Spinal cord (tissue), 10 donors: Measurements from ENCODE around the gene UTP3. TPM values are rescaled to one million over a fixed set of nuclear protein-coding genes. Genes with fewer than 3 reads are reported as not detected.
"Not testable (repeated sequence)": the region's sequence is repeated elsewhere in the genome, so short reads cannot be mapped to it uniquely, and the experiment has no call there.

Source experiments
- DNase-seq, 6 donors: peaks; one replicate each; pipeline versions ENCODE4 v3.0.0 to v3.0.0-alpha.2; 2013 to 2015; ENCODE audit warnings: low spot score in 6 of 6, low read depth in 4 of 6
- H3K27ac ChIP-seq: one replicate; pipeline ENCODE4 v1.5.1; 2013; ENCODE audit warnings: low read depth, low read length, control low read depth
- H3K27me3 ChIP-seq: one replicate; pipeline ENCODE4 v1.6.1; 2013; ENCODE audit warnings: low read length; ENCODE audit not compliant: control insufficient read depth, insufficient read depth
- H3K36me3 ChIP-seq: one replicate; pipeline ENCODE4 v1.6.1; 2013; ENCODE audit warnings: low read length; ENCODE audit not compliant: control insufficient read depth, insufficient read depth
- H3K4me1 ChIP-seq: one replicate; pipeline ENCODE4 v1.6.1; 2013; ENCODE audit warnings: low read length; ENCODE audit not compliant: control insufficient read depth, insufficient read depth
- H3K4me3 ChIP-seq: one replicate; pipeline ENCODE4 v1.5.1; 2013; ENCODE audit warnings: low read depth, low read length, control low read depth
- H3K9me3 ChIP-seq: one replicate; pipeline ENCODE4 v1.6.1; 2013; ENCODE audit warnings: low read length; ENCODE audit not compliant: control insufficient read depth, insufficient read depth
- WGBS: methylation state at CpG from one replicate; pipeline ENCODE4 v1.1.5; 2013; ENCODE audit warnings: missing lambda C conversion rate; ENCODE audit not compliant: insufficient coverage; 5-methylcytosine and 5-hydroxymethylcytosine counted together
- long read RNA-seq, 4 donors: transcript quantifications; one replicate each; lab custom pipeline, GENCODE V29; 2026
- polyA plus RNA-seq, 2 donors: library from polyadenylated mRNA; unstranded; fragments of 120-200 nt; gene quantifications; one replicate each; pipeline ENCODE4 v1.2.1, GENCODE V29; 2013; ENCODE audit not compliant: insufficient read length in 2 of 2
- total RNA-seq, 2 donors: library from RNA; depleted of rRNA in 1 of 2; stranded (reverse); fragments of 120-200 nt in 1 of 2; fragments of >200 nt in 1 of 2; gene quantifications; one replicate each; pipeline versions ENCODE4 v1.2.3 to v1.2.4, GENCODE V29; 2013 to 2014
- donor health status: healthy.

Gene UTP3, protein sequence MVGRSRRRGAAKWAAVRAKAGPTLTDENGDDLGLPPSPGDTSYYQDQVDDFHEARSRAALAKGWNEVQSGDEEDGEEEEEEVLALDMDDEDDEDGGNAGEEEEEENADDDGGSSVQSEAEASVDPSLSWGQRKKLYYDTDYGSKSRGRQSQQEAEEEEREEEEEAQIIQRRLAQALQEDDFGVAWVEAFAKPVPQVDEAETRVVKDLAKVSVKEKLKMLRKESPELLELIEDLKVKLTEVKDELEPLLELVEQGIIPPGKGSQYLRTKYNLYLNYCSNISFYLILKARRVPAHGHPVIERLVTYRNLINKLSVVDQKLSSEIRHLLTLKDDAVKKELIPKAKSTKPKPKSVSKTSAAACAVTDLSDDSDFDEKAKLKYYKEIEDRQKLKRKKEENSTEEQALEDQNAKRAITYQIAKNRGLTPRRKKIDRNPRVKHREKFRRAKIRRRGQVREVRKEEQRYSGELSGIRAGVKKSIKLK
- total RNA-seq: 10 to 100 TPM; 16.4 to 18.7 TPM
- 10 to 100 TPM; 21.8 to 28.3 TPM for polyA plus RNA-seq
- long read RNA-seq, donor 1, transcript UTP3-201 (1 exons, 2,073 nt): major isoform, 11 of 11 reads
- long read RNA-seq, donor 1, partial matches to known transcripts: 0 of 11 reads
- long read RNA-seq, donor 1, other reads (novel, unspliced or antisense): 0 of 11 reads
- long read RNA-seq, donor 2, transcript UTP3-201 (1 exons, 2,073 nt): major isoform, 15 of 15 reads
- long read RNA-seq, donor 2, partial matches to known transcripts: 0 of 15 reads
- long read RNA-seq, donor 2, other reads (novel, unspliced or antisense): 0 of 15 reads
- long read RNA-seq, donor 3, transcript UTP3-201 (1 exons, 2,073 nt): major isoform, 14 of 14 reads
- long read RNA-seq, donor 3, partial matches to known transcripts: 0 of 14 reads
- long read RNA-seq, donor 3, other reads (novel, unspliced or antisense): 0 of 14 reads
- long read RNA-seq, donor 4, transcript UTP3-201 (1 exons, 2,073 nt): major isoform, 29 of 29 reads
- long read RNA-seq, donor 4, partial matches to known transcripts: 0 of 29 reads
- long read RNA-seq, donor 4, other reads (novel, unspliced or antisense): 0 of 29 reads

DNA sequence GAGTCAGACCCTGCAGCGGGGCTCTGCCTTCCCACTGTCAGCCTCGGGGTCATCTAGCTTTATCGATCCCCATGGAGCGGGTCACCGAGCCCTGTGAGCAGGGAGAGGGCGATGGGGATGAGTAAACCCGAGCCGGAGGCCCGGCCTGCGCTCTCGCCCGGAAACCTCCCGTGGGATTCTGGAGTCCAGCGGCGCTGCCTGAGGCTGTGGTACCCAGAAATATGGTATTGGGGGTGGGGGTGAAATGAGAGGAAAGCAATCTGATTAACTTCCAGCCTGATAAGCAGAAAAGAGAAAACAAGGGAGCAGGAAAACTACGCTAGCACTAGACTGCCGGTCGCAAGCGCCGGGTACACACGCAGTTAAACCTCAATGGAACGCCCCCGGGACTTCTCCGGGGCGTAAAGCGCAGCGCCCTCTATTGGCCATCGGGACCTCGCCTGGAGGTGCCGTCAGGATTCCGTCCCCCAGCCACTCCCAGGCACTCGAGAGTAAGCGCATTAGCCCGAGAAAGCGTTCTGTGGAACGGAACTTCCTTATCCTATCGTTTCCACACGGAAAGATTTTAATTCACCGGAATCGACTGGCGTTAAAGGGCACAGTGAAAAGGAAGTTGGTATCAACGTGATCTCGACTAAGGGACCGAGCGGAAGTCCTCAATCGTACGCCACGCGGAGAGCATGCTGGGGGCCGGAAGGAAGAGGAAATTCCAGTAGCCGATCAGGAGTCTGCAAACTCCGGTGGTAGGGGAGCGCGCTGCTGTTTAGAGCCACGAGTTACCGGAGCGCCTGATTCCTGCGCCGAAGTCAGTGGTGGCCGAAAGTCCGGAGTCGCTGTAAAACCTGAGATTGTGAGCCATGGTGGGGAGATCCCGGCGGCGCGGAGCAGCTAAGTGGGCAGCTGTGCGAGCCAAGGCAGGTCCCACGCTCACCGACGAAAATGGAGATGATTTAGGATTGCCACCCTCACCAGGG, at the start of gene UTP3:
UTP3 (plus strand) TSS at position 712 of the 974 bp plus-strand sequence; CDS start at position 858, 146 bp downstream.
- DNase-seq: peak; percentile 96 to 100 (median 98)
- no peaks in the 10 kb centered on the region for H3K9me3 ChIP-seq
- peak within 1 kb of the TSS; percentile 82 for H3K4me3 ChIP-seq
- no peaks in the 10 kb centered on the region for H3K27me3 ChIP-seq
- H3K36me3 ChIP-seq: no peaks in the 10 kb centered on the region
- peaks cover 17% of the 10 kb centered on the region for H3K4me1 ChIP-seq
- 0% methylated on average over 64 of the region's 70 CpGs for WGBS
- peak within 1 kb of the TSS; percentile 97 for H3K27ac ChIP-seq

- H3K27ac ChIP-seq: no peak overlapping the region
- no peaks in the 10 kb centered on the region for H3K4me1 ChIP-seq
- H3K4me3 ChIP-seq: no peak overlapping the region
- WGBS: no CpG with 5 or more reads among the region's 2 CpGs
- H3K36me3 ChIP-seq: no peaks in the 10 kb centered on the region
- H3K9me3 ChIP-seq: no peaks in the 10 kb centered on the region
- H3K27me3 ChIP-seq: no peaks in the 10 kb centered on the region
- DNase-seq: no peak
These were observed 48.1 kb upstream of the UTP3 start for GRCh38 chr4:70640192-70640591.

GRCh38 chr4:70650741-70651140, 37.6 kb upstream of the UTP3 start:
- DNase-seq, H3K36me3 ChIP-seq, H3K4me1 ChIP-seq, H3K27ac ChIP-seq, H3K27me3 ChIP-seq, H3K4me3 ChIP-seq, H3K9me3 ChIP-seq: not testable (repeated sequence)
- no CpG with 5 or more reads among the region's 4 CpGs for WGBS

DNA sequence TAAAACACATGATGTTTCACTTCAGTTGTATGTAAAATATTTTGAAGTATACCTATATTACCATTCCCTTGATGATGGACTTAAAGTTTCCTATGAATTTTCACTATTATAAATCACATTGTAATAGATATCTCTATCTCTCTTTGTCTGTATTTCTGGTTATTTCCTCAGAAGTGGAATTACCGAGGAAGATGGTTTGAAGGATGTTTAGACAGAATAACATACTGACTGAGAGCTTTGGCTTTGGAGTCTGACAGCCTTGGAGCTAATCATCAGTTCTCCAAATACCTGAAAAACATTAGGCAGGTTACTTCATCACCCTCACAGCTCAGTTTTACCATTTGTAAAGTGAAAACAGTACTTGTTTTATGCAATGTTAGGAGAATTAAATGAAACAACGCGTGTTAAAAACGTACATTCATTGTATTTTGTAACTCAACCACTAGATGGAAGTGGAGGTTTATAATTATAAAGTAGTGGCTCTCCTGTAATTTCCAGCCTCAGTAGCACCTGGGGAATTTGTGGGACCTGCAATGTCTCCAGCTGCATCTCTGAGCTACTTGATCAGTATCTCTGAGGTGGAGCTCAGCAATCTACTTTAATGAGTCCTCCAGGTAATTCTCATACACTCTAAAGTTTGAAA, 36.3 kb upstream of the UTP3 start:
- Histone ChIP-seq H3K4me3 (no peak overlapping the region), H3K9me3 (no peaks in the 10 kb centered on the region), H3K4me1 (no peaks in the 10 kb centered on the region), H3K27ac (no peak overlapping the region), H3K27me3 (no peaks in the 10 kb centered on the region), H3K36me3 (no peaks in the 10 kb centered on the region)
- peak in 5 of 6 donors; percentile 6 to 86 (median 21) for DNase-seq
- WGBS: no CpG with 5 or more reads among the region's 4 CpGs

DNA sequence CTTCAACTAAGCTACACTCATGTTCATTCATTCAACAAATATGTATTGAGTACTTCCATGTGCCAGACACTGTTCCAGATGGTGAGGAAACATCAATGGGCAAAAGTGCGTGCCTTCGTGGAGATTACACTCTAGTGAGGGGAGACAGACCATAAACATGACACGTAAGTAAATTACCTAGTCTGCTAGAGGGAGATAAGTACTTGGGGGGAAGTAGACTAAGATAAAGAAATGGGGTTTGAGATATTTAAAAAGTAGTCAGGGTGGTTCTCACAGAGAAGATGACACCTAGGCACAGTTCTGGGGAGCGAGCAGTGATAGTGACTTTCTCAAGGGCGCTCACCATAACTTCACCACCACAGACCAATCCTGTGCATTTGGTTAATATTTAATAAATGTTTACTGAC, 33.7 kb upstream of the UTP3 start:
- Histone ChIP-seq H3K9me3 (no peaks in the 10 kb centered on the region), H3K27ac (no peak overlapping the region), H3K27me3 (no peaks in the 10 kb centered on the region), H3K4me1 (no peaks in the 10 kb centered on the region), H3K4me3 (no peak overlapping the region), H3K36me3 (no peaks in the 10 kb centered on the region)
- WGBS: 96% methylated on average over 3 of the region's 5 CpGs
- no peak for DNase-seq

DNA sequence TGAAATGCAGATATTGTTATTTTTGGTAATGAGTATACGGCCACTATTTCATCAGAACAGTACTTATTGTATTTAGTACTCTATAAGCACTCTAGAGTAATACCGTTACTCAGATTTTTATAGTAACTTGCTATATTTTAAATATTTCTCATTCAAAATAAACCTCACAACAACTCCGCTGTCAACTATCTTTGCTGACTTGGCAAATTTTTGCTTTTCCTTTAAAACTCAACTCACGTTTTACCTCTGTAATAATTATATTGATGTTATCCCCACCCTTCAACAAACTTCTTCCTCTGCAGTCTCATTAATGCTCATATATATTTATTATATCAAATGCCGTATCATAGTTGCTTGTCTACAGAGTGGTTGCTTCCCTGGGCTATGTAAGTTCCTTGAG, 31.0 kb upstream of the UTP3 start:
- no peaks in the 10 kb centered on the region for H3K36me3 ChIP-seq
- no peak overlapping the region for H3K27ac ChIP-seq
- no peaks in the 10 kb centered on the region for H3K4me1 ChIP-seq
- no peaks in the 10 kb centered on the region for H3K27me3 ChIP-seq
- no peaks in the 10 kb centered on the region for H3K9me3 ChIP-seq
- H3K4me3 ChIP-seq: no peak overlapping the region
- WGBS: no CpG with 5 or more reads among the region's 5 CpGs
- no peak for DNase-seq

GRCh38 chr4:70658418-70658817, 29.9 kb upstream of the UTP3 start:
- Histone ChIP-seq H3K4me3 (no peak overlapping the region), H3K4me1 (no peaks in the 10 kb centered on the region), H3K9me3 (no peaks in the 10 kb centered on the region), H3K27ac (no peak overlapping the region), H3K27me3 (no peaks in the 10 kb centered on the region), H3K36me3 (no peaks in the 10 kb centered on the region)
- no peak for DNase-seq
- 89% methylated on average over 2 of the region's 3 CpGs for WGBS

DNA sequence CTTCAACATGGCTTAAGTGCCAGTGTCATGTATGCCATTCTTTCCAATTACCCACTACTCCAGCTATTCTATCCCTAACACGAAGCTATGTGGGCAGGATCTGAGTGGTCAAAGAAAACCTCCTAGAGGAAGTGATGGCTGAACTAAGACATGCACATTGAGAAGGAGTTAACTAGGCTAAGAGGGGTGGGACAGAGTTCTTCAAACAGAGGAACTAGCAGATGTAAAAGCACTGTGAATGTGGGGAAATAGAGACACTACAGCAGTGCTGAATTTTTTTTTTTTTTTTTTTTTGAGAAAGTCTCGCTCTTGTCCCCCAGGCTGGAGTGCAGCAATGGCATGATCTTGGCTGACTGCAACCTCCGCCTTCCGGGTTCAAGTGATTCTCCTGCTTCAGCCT, 28.2 kb upstream of the UTP3 start:
- no peak for DNase-seq
- no peaks in the 10 kb centered on the region for H3K27me3 ChIP-seq
- H3K36me3 ChIP-seq: no peaks in the 10 kb centered on the region
- no peaks in the 10 kb centered on the region for H3K9me3 ChIP-seq
- WGBS: 97% methylated on average over 3 of the region's 4 CpGs
- no peak overlapping the region for H3K4me3 ChIP-seq
- no peaks in the 10 kb centered on the region for H3K4me1 ChIP-seq
- no peak overlapping the region for H3K27ac ChIP-seq
